Adipocyte (in vitro differentiated cells): ENCODE measurements around the gene EYA3.

ENCODE experiments used
- DNase-seq: peaks from one replicate; pipeline ENCODE4 v3.0.0-alpha.2; 2015; ENCODE audit warnings: low read depth
- H3K27me3 ChIP-seq: replicated peaks from 2 replicates; pipeline ENCODE4 v1.7.0; 2013; ENCODE audit warnings: mild to moderate bottlenecking, low read length, moderate library complexity; ENCODE audit not compliant: control insufficient read depth, insufficient read depth
- H3K36me3 ChIP-seq: 2 replicates; pipeline ENCODE4 v1.7.0; 2013; ENCODE audit warnings: low read length, mild to moderate bottlenecking, moderate library complexity; ENCODE audit not compliant: control insufficient read depth, insufficient read depth, severe bottlenecking
- H3K4me1 ChIP-seq: 2 replicates; pipeline ENCODE4 v1.7.0; 2013; ENCODE audit warnings: mild to moderate bottlenecking, low read length, moderate library complexity; ENCODE audit not compliant: control insufficient read depth, insufficient read depth
- H3K4me3 ChIP-seq: 2 replicates; pipeline ENCODE4 v1.7.0; 2013; ENCODE audit warnings: mild to moderate bottlenecking, low read length, moderate library complexity
- H3K9ac ChIP-seq: 2 replicates; pipeline ENCODE4 v1.7.0; 2013; ENCODE audit warnings: mild to moderate bottlenecking, low read length, moderate library complexity
- H3K9me3 ChIP-seq: 2 replicates; pipeline ENCODE4 v1.7.0; 2013; ENCODE audit warnings: mild to moderate bottlenecking, low read length, moderate library complexity; ENCODE audit not compliant: control insufficient read depth

EYA3 gene

GRCh38 chr1:27931184-27931583 is 157.2 kb downstream of the EYA3 start:
- H3K27me3 ChIP-seq = peaks cover 16% of the 10 kb centered on the region
- no peak for DNase-seq
- no peaks in the 10 kb centered on the region for H3K36me3 ChIP-seq
- H3K9me3 ChIP-seq = no peaks in the 10 kb centered on the region
- no peak overlapping the region for H3K4me3 ChIP-seq
- H3K4me1 ChIP-seq = peaks cover 4% of the 10 kb centered on the region
- H3K9ac ChIP-seq = no peak overlapping the region

GRCh38 chr1:27928216-27928954 is 160.0 kb downstream of the EYA3 start:
- Histone ChIP-seq H3K27me3 (no peaks in the 10 kb centered on the region), H3K4me1 (peaks cover under 1% of the 10 kb centered on the region), H3K4me3 (no peak overlapping the region), H3K9ac (no peak overlapping the region), H3K9me3 (no peaks in the 10 kb centered on the region), H3K36me3 (no peaks in the 10 kb centered on the region)
- DNase-seq = no peak

- Histone ChIP-seq H3K9me3 (no peaks in the 10 kb centered on the region), H3K4me1 (no peaks in the 10 kb centered on the region), H3K27me3 (no peaks in the 10 kb centered on the region), H3K9ac (no peak overlapping the region), H3K4me3 (no peak overlapping the region), H3K36me3 (no peaks in the 10 kb centered on the region)
- no peak for DNase-seq
Measured at GRCh38 chr1:27922272-27922671, 166.1 kb downstream of the EYA3 start.
